SK-N-SH (cell line): ENCODE results near the gene OSBPL6. TPM values are rescaled to one million over a fixed set of nuclear protein-coding genes. Genes with fewer than 3 reads are reported as not detected.

Source experiments
- CTCF ChIA-PET: fragments of 300-600, 350-600 bp; formaldehyde crosslinking; extraction: SDS; loops from one replicate; lab custom pipeline; 2021; lab: Yijun Ruan, JAX
- POLR2A ChIA-PET: fragments of 350-600 bp; sonication (Branson Sonifier 250); formaldehyde crosslinking; extraction: SDS; loops from one replicate; lab custom pipeline; 2020; ENCODE audit warnings: antibody characterized with exemption, inconsistent platforms; lab: Yijun Ruan, JAX
- DNase-seq: peaks from one replicate; pipeline ENCODE4 v3.0.0; 2012
- H2AFZ ChIP-seq: fragments of 200-600 bp; sonication (generic); 2 replicates; pipeline ENCODE4 v1.8.1; 2016; ENCODE audit warnings: antibody characterized with exemption, mild to moderate bottlenecking, low read depth
- H3F3A ChIP-seq: fragments of 200-600 bp; sonication (generic); replicated peaks from 2 replicates; pipeline ENCODE3; 2016; ENCODE audit warnings: antibody characterized with exemption, mild to moderate bottlenecking; ENCODE audit not compliant: insufficient read depth
- H3K27ac ChIP-seq, 2 experiments: fragments of 200-500 bp in 1 of 2; fragments of 200-600 bp in 1 of 2; sonication (Bioruptor generic) in 1 of 2; sonication (generic), shearing (Covaris generic) in 1 of 2; 2 replicates each; pipeline versions ENCODE4 v1.5.1 to v1.6.1; 2014 to 2016; ENCODE audit warnings: low read depth in 2 of 2, inconsistent platforms in 1 of 2, low read length in 1 of 2, mild to moderate bottlenecking in 1 of 2, mixed read lengths in 1 of 2
- H3K27me3 ChIP-seq: fragments of 200-600 bp; sonication (generic), shearing (Covaris generic); 2 replicates; pipeline ENCODE4 v1.6.1; 2016; ENCODE audit warnings: mixed run types; ENCODE audit not compliant: insufficient read depth
- H3K36me3 ChIP-seq, 2 experiments: fragments of 200-500 bp in 1 of 2; fragments of 200-600 bp in 1 of 2; sonication (Bioruptor generic) in 1 of 2; sonication (generic) in 1 of 2; replicated peaks in 1 of 2; 2 replicates each; pipeline versions ENCODE3 to v1.5.1; 2014 to 2016; ENCODE audit warnings: low read length in 1 of 2, mild to moderate bottlenecking in 1 of 2; ENCODE audit not compliant: insufficient read depth in 2 of 2, control insufficient read depth in 1 of 2
- H3K4me1 ChIP-seq, 2 experiments: fragments of 200-500 bp in 1 of 2; fragments of 200-600 bp in 1 of 2; sonication (Bioruptor generic) in 1 of 2; sonication (generic), shearing (Covaris generic) in 1 of 2; 2 replicates each; pipeline versions ENCODE4 v1.5.1 to v1.6.1; 2014 to 2016; ENCODE audit warnings: low read depth in 1 of 2, low read length in 1 of 2, mixed run types in 1 of 2; ENCODE audit not compliant: insufficient read depth in 2 of 2, control insufficient read depth in 1 of 2
- H3K4me2 ChIP-seq: fragments of 200-600 bp; sonication (generic), shearing (Covaris generic); 2 replicates; pipeline ENCODE4 v1.6.1; 2017; ENCODE audit warnings: mixed run types
- H3K4me3 ChIP-seq, 2 experiments: fragments of 200-500 bp in 1 of 2; fragments of 200-600 bp in 1 of 2; sonication (Bioruptor generic) in 1 of 2; sonication (generic), shearing (Covaris generic) in 1 of 2; 2 replicates each; pipeline versions ENCODE4 v1.5.1 to v1.8.1; 2014 to 2016; ENCODE audit warnings: low read depth in 2 of 2, inconsistent platforms in 1 of 2, low read length in 1 of 2, mild to moderate bottlenecking in 1 of 2, mixed read lengths in 1 of 2, moderate library complexity in 1 of 2
- H3K79me2 ChIP-seq: fragments of 200-600 bp; sonication (generic); 2 replicates; pipeline ENCODE4 v1.8.1; 2017; ENCODE audit warnings: mild to moderate bottlenecking; ENCODE audit not compliant: insufficient read depth
- H3K9ac ChIP-seq: fragments of 200-600 bp; sonication (generic); 2 replicates; pipeline ENCODE4 v1.6.1; 2017; ENCODE audit warnings: mixed run types
- H3K9me2 ChIP-seq: fragments of 200-600 bp; sonication (generic); 2 replicates; pipeline ENCODE4 v1.6.1; 2017; ENCODE audit warnings: mixed run types
- H3K9me3 ChIP-seq: fragments of 200-600 bp; sonication (generic); 2 replicates; pipeline ENCODE4 v1.6.1; 2017; ENCODE audit warnings: mixed run types, mild to moderate bottlenecking, moderate library complexity
- H4K20me1 ChIP-seq: fragments of 200-600 bp; sonication (generic); 2 replicates; pipeline ENCODE4 v1.6.1; 2017; ENCODE audit warnings: mild to moderate bottlenecking, mixed run types; ENCODE audit not compliant: insufficient read depth
- EP300 ChIP-seq, 2 experiments: IDR thresholded peaks; 2 replicates each; pipeline versions ENCODE4 v1.4.0 to v1.6.1; 2012; ENCODE audit warnings: borderline replicate concordance in 1 of 2, low read depth in 1 of 2, low read length in 1 of 2
- EZH2phosphoT487 ChIP-seq: fragments of 200-600 bp; sonication (generic); IDR thresholded peaks from 2 replicates; pipeline ENCODE4 v1.6.1; 2017; ENCODE audit warnings: low read depth, mixed run types, mild to moderate bottlenecking, antibody characterized with exemption, moderate library complexity, borderline replicate concordance
- FOSL2 ChIP-seq: IDR thresholded peaks from 2 replicates; pipeline ENCODE4 v1.4.0; 2012; ENCODE audit warnings: low read depth, mild to moderate bottlenecking, moderate library complexity, borderline replicate concordance
- FOXM1 ChIP-seq: IDR thresholded peaks from 2 replicates; pipeline ENCODE4 v1.4.0; 2012; ENCODE audit warnings: low read depth, mild to moderate bottlenecking
- GABPA ChIP-seq: IDR thresholded peaks from 2 replicates; pipeline ENCODE4 v1.4.0; 2012; ENCODE audit warnings: low read depth, mild to moderate bottlenecking
- GATA2 ChIP-seq: sonication (generic); formaldehyde crosslinking; IDR thresholded peaks from 2 replicates; pipeline ENCODE4 v1.5.0; 2020; ENCODE audit warnings: mild to moderate bottlenecking, missing genetic modification reagents
- JUND ChIP-seq: IDR thresholded peaks from 2 replicates; pipeline ENCODE4 v1.4.0; 2012
- MAX ChIP-seq: IDR thresholded peaks from 2 replicates; pipeline ENCODE4 v1.4.0; 2012; ENCODE audit warnings: low read depth
- RCOR1 ChIP-seq: fragments of 150-350 bp; IDR thresholded peaks from 2 replicates; pipeline ENCODE4 v1.6.1; 2017; ENCODE audit warnings: antibody characterized with exemption, low read length
- RXRA ChIP-seq: IDR thresholded peaks from 2 replicates; pipeline ENCODE4 v1.4.0; 2012; ENCODE audit warnings: low read depth, mild to moderate bottlenecking, borderline replicate concordance
- SIN3A ChIP-seq: IDR thresholded peaks from 2 replicates; pipeline ENCODE4 v1.6.1; 2012; ENCODE audit warnings: low read depth, mild to moderate bottlenecking, low read length, moderate library complexity, borderline replicate concordance
- SMC3 ChIP-seq: IDR thresholded peaks from 2 replicates; pipeline ENCODE4 v1.6.1; 2012; ENCODE audit warnings: low read depth, low read length, improper control_type of control experiment
- TEAD4 ChIP-seq: IDR thresholded peaks from 2 replicates; pipeline ENCODE4 v1.4.0; 2012; ENCODE audit warnings: mild to moderate bottlenecking, borderline replicate concordance; ENCODE audit not compliant: insufficient read depth
- USF1 ChIP-seq: IDR thresholded peaks from 2 replicates; pipeline ENCODE4 v1.4.0; 2012; ENCODE audit warnings: low read depth, borderline replicate concordance
- YY1 ChIP-seq: IDR thresholded peaks from 2 replicates; pipeline ENCODE4 v1.4.0; 2012; ENCODE audit warnings: low read depth, mild to moderate bottlenecking
- ZBTB33 ChIP-seq: IDR thresholded peaks from 2 replicates; pipeline ENCODE4 v1.4.0; 2012; ENCODE audit warnings: low read depth, borderline replicate concordance
- WGBS: methylation state at CpG from one replicate; pipeline ENCODE4 v1.1.6; 2017; ENCODE audit warnings: low lambda C conversion rate; 5-methylcytosine and 5-hydroxymethylcytosine counted together
- polyA plus RNA-seq, 3 experiments: library from polyadenylated mRNA; depleted of rRNA; stranded (reverse); fragments of >200 nt; gene quantifications; 2 replicates each; pipeline ENCODE4 v1.2.3, GENCODE V29; 2012

The OSBPL6 gene
- polyA plus RNA-seq, 1 of the 3 experiments (the other 2 are of a cell fraction), result 2.7 TPM

- H3K27me3 ChIP-seq, result no peaks in the 10 kb centered on the region
- no peaks in the 10 kb centered on the region for H4K20me1 ChIP-seq
- H3K9me2 ChIP-seq, result no peaks in the 10 kb centered on the region
- no peak overlapping the region for H2AFZ ChIP-seq
- no peaks in the 10 kb centered on the region for H3K9me3 ChIP-seq
- no peak for TF ChIP-seq TEAD4
- peak; percentile 56; the same call in 1 of the 2 replicates for TF ChIP-seq GATA2 (CRISPR knock-in tag)
- no peak for TF ChIP-seq FOXM1
- TF ChIP-seq, all 33 proteins: peak for 1
- Histone ChIP-seq H3K79me2 (no peaks in the 10 kb centered on the region), H3K4me2 (no peak overlapping the region), H3K4me1 (peaks cover 0 to 7% of the 10 kb centered on the region in 2 experiments; a peak in 2 of 4 replicates), H3F3A (no peaks in the 10 kb centered on the region), H3K27ac (peak overlapping the region in 1 of 2 experiments; percentile 11; a peak in 1 of 4 replicates), H3K4me3 (no peak overlapping the region), H3K9ac (no peak overlapping the region), H3K36me3 (no peaks in the 10 kb centered on the region)
- WGBS, result 37% methylated on average over 3 of the region's 3 CpGs
- CTCF ChIA-PET, result interaction anchor here (0.6 to 2.9 kb wide), 6 partner anchors 10 to 268 kb away, joined by 3 to 14 read pairs (median 6); no protein-coding TSS in a partner anchor
- POLR2A ChIA-PET, result no interaction called here
- DNase-seq, result peak; percentile 21
Observed at GRCh38 chr2:178315488-178315948, 121.2 kb downstream of the OSBPL6 start.

- Histone ChIP-seq H3K27ac (no peak overlapping the region), H4K20me1 (no peaks in the 10 kb centered on the region), H3F3A (no peaks in the 10 kb centered on the region), H3K4me3 (no peak overlapping the region), H3K27me3 (no peaks in the 10 kb centered on the region), H3K9me3 (no peaks in the 10 kb centered on the region), H3K4me2 (no peak overlapping the region), H3K36me3 (no peaks in the 10 kb centered on the region), H3K79me2 (no peaks in the 10 kb centered on the region), H3K4me1 (peaks cover 0 to 7% of the 10 kb centered on the region in 2 experiments; a peak in 2 of 4 replicates), H3K9ac (no peak overlapping the region), H2AFZ (no peak overlapping the region), H3K9me2 (no peaks in the 10 kb centered on the region)
- TF ChIP-seq RXRA (no peak), RCOR1 (no peak), FOXM1 (no peak), FOSL2 (no peak), SMC3 (no peak), SIN3A (no peak), YY1 (no peak), ZBTB33 (no peak), MAX (no peak), GABPA (no peak), GATA2 (CRISPR knock-in tag) (no peak), EP300 (IDR thresholded peaks at IDR 0.05; ENCODE audit: borderline replicate concordance in 1 of 2, low read depth in 1 of 2, low read length in 1 of 2) (no peak), USF1 (no peak), EZH2phosphoT487 (no peak), JUND (no peak)
- CTCF ChIA-PET, result interaction anchor here (3.3 to 4.2 kb wide), 2 partner anchors 12 to 97 kb away, joined by 16 read pairs; no protein-coding TSS in a partner anchor
- POLR2A ChIA-PET, result no interaction called here
- 95% methylated on average over 3 of the region's 3 CpGs for whole genome bisulfite sequencing
- no peak for DNase-seq
Observed at GRCh38 chr2:178317811-178318210, 123.5 kb downstream of the OSBPL6 start.
